Natural killer cell (primary cell): ENCODE results near the gene DCUN1D2. TPM values are rescaled to one million over a fixed set of nuclear protein-coding genes. Genes with fewer than 3 reads are reported as not detected.
"Not testable (repeated sequence)": the region's sequence is repeated elsewhere in the genome, so short reads cannot be mapped to it uniquely, and the experiment has no call there.

Experiments used
- ATAC-seq, 3 donors: fragments of 150-1000 bp in 2 of 3; fragments of 200-7000 bp in 1 of 3; cut with Tn5 transposase; 1 replicate in 1 of 3; 2 replicates in 2 of 3; pipeline ENCODE4 v1.10.0; 2021; ENCODE audit warnings: mild to moderate bottlenecking in 2 of 3, moderate library complexity in 2 of 3
- DNase-seq, 2 donors: peaks; one replicate each; pipeline versions ENCODE4 v3.0.0 to v3.0.0-alpha.2; 2013 to 2021; ENCODE audit warnings: mixed read lengths in 1 of 2
- H3K27ac ChIP-seq: one replicate; pipeline ENCODE4 v1.5.1; 2013; ENCODE audit warnings: mild to moderate bottlenecking, low read length
- H3K27me3 ChIP-seq: one replicate; pipeline ENCODE4 v1.6.1; 2013; ENCODE audit warnings: low read length; ENCODE audit not compliant: control insufficient read depth, insufficient read depth
- H3K36me3 ChIP-seq: one replicate; pipeline ENCODE4 v1.6.1; 2013; ENCODE audit warnings: low read length; ENCODE audit not compliant: control insufficient read depth, insufficient read depth
- H3K4me1 ChIP-seq: one replicate; pipeline ENCODE4 v1.6.1; 2013; ENCODE audit warnings: low read length; ENCODE audit not compliant: control insufficient read depth, insufficient read depth
- H3K4me3 ChIP-seq: one replicate; pipeline ENCODE4 v1.5.1; 2013; ENCODE audit warnings: low read length
- H3K9me3 ChIP-seq: one replicate; pipeline ENCODE4 v1.6.1; 2013; ENCODE audit warnings: low read length; ENCODE audit not compliant: control insufficient read depth, insufficient read depth
- H3K27ac Mint-ChIP-seq, 2 donors: one replicate each; pipeline ENCODE4 v1.8.0; 2022; ENCODE audit warnings: mild to moderate bottlenecking in 2 of 2, mixed read lengths in 2 of 2, moderate library complexity in 1 of 2
- H3K27me3 Mint-ChIP-seq, 2 donors: one replicate each; pipeline ENCODE4 v1.8.0; 2022; ENCODE audit warnings: low read depth in 2 of 2, mixed read lengths in 2 of 2
- H3K36me3 Mint-ChIP-seq: one replicate; pipeline ENCODE4 v1.8.0; 2022; ENCODE audit warnings: mixed read lengths
- H3K4me1 Mint-ChIP-seq, 2 donors: one replicate each; pipeline ENCODE4 v1.8.0; 2022; ENCODE audit warnings: mixed read lengths in 2 of 2
- H3K4me3 Mint-ChIP-seq: one replicate; pipeline ENCODE4 v1.8.0; 2022; ENCODE audit warnings: mild to moderate bottlenecking, moderate library complexity, mixed read lengths
- H3K9me3 Mint-ChIP-seq, 2 donors: one replicate each; pipeline ENCODE4 v1.8.0; 2022; ENCODE audit warnings: mixed read lengths in 2 of 2
- WGBS: methylation state at CpG from one replicate; pipeline ENCODE4 v1.1.7; 2013; ENCODE audit warnings: missing lambda C conversion rate; ENCODE audit not compliant: insufficient coverage; 5-methylcytosine and 5-hydroxymethylcytosine counted together
- intact Hi-C: fragments of 100-400 bp; cut with micrococcal nuclease; formaldehyde crosslinking; loops from one replicate; pipeline ENCODE4 v1.14.2; 2022
- total RNA-seq, 4 donors: library from RNA; stranded (reverse); fragments of 120-200 nt in 1 of 4; gene quantifications; one replicate each; pipeline versions ENCODE4 v1.2.3 to v1.2.4, GENCODE V29; 2013 to 2022
- TF ChIP-seq, protein P1 (sequence below): fragments of 200-600 bp; IDR thresholded peaks from one replicate; pipeline ENCODE4 v1.8.0; 2022; ENCODE audit warnings: antibody characterized with exemption

DCUN1D2 gene
- total RNA-seq, 3 donors from 2014 or later (not counting 1 experiment from before 2014, with no cell fraction given): 26.1 to 33.9 (median 27.1) TPM

DNA sequence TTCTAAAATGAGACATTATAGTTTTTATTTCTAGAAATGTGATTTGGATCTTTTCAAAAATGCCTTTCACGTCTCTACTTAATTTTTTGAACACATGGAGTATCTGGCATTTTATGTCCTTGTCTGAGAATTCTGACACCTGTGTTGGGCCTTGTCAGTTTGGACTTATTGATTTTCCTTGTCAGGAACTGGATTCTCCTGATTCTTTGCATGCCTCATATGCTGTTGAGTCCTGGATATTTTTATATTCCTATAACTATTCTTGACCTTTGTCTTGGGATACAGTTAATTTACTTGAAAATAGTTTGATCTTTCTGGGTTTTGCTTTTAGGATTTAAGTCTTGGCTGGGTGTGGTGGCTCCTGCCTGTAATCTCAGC is 47.5 kb downstream of the DCUN1D2 start:
- Histone ChIP-seq H3K4me3 (no peak overlapping the region), H3K27me3 (no peaks in the 10 kb centered on the region), H3K4me1 (no peaks in the 10 kb centered on the region), H3K36me3 (no peaks in the 10 kb centered on the region), H3K27ac (no peak overlapping the region), H3K9me3 (no peaks in the 10 kb centered on the region)
- no peaks in the 10 kb centered on the region for H3K27me3 Mint-ChIP-seq
- TF ChIP-seq, protein P1, sequence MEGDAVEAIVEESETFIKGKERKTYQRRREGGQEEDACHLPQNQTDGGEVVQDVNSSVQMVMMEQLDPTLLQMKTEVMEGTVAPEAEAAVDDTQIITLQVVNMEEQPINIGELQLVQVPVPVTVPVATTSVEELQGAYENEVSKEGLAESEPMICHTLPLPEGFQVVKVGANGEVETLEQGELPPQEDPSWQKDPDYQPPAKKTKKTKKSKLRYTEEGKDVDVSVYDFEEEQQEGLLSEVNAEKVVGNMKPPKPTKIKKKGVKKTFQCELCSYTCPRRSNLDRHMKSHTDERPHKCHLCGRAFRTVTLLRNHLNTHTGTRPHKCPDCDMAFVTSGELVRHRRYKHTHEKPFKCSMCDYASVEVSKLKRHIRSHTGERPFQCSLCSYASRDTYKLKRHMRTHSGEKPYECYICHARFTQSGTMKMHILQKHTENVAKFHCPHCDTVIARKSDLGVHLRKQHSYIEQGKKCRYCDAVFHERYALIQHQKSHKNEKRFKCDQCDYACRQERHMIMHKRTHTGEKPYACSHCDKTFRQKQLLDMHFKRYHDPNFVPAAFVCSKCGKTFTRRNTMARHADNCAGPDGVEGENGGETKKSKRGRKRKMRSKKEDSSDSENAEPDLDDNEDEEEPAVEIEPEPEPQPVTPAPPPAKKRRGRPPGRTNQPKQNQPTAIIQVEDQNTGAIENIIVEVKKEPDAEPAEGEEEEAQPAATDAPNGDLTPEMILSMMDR: no peak
- no peaks in the 10 kb centered on the region for H3K9me3 Mint-ChIP-seq
- H3K36me3 Mint-ChIP-seq: no peaks in the 10 kb centered on the region
- H3K27ac Mint-ChIP-seq: no peak overlapping the region
- WGBS: 87% methylated on average over 1 of the region's 1 CpG
- no peak overlapping the region for H3K4me3 Mint-ChIP-seq
- no peak for ATAC-seq
- intact Hi-C loops: no loop called here
- H3K4me1 Mint-ChIP-seq: no peaks in the 10 kb centered on the region
- no peak for DNase-seq

DNA sequence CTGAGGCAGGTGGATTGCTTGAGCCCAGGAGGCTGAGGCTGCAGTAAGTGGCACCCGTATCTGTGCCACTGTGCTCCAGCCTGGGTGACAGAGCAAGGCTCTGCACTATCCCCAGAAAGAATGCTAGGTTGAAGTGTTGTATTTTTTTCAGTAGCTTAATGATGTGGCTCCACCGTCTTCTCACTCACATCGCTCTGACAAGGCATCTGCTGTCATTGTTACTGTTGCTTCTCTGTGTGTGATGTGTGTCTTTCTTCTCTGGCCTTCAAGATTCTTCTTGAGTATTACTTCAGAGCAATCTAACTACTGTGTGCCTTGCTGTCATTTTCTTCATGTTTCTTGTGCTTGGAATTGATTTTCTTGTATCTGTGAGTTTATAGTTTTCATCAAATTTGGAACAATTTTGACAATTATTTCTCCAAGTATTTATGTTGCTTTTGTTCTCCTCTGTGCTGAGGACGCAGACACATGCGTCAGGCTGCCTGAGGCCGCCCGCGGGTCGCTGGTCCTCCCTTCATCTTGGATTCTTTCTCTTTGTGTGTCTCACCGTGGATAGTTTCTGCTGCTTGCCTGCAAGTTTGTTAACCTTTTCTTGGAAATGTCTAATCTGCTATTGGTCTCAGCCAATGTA is 48.0 kb downstream of the DCUN1D2 start:
- H3K4me3 ChIP-seq: no peak overlapping the region
- no peaks in the 10 kb centered on the region for H3K9me3 ChIP-seq
- Mint-ChIP-seq H3K9me3 (no peaks in the 10 kb centered on the region), H3K27me3 (no peaks in the 10 kb centered on the region), H3K4me3 (no peak overlapping the region), H3K4me1 (no peaks in the 10 kb centered on the region), H3K36me3 (no peaks in the 10 kb centered on the region), H3K27ac (no peak overlapping the region)
- ATAC-seq (no peak), DNase-seq (no peak)
- WGBS: over 99% methylated on average over 10 of the region's 10 CpGs
- H3K4me1 ChIP-seq: no peaks in the 10 kb centered on the region
- no peaks in the 10 kb centered on the region for H3K36me3 ChIP-seq
- no peaks in the 10 kb centered on the region for H3K27me3 ChIP-seq
- TF ChIP-seq, protein P1: no peak
- intact Hi-C loops: no loop called here
- no peak overlapping the region for H3K27ac ChIP-seq

DNA sequence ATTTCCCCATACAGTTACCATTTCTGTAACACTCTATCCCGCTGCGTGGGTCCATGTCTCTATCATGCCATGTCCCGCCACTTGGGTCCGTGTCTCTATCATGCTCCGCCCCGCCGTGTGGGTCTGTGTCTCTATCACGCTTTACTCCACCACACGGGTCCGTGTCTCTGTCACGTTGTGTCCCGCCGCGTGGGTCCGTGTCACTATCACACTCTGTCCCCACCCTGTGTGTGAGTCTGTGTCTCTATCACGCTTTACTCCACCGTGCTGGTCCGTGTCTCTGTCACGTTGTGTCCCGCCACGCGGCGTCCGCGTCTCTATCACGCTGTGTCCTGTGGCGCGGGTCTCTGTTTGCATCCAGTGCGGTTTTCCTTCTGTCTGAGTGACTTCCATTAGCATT is 48.9 kb downstream of the DCUN1D2 start:
- Histone ChIP-seq H3K27me3 (no peaks in the 10 kb centered on the region), H3K9me3 (no peaks in the 10 kb centered on the region), H3K4me3 (no peak overlapping the region), H3K36me3 (no peaks in the 10 kb centered on the region), H3K4me1 (no peaks in the 10 kb centered on the region), H3K27ac (no peak overlapping the region)
- TF ChIP-seq, protein P1: no peak
- Mint-ChIP-seq H3K27ac (no peak overlapping the region), H3K9me3 (no peaks in the 10 kb centered on the region), H3K36me3 (no peaks in the 10 kb centered on the region), H3K4me3 (no peak overlapping the region), H3K27me3 (no peaks in the 10 kb centered on the region), H3K4me1 (no peaks in the 10 kb centered on the region)
- 98% methylated on average over 29 of the region's 29 CpGs for WGBS
- intact Hi-C loops: no loop called here
- peak in 1 of 3 donors; percentile 11 for ATAC-seq
- no peak for DNase-seq

DNA sequence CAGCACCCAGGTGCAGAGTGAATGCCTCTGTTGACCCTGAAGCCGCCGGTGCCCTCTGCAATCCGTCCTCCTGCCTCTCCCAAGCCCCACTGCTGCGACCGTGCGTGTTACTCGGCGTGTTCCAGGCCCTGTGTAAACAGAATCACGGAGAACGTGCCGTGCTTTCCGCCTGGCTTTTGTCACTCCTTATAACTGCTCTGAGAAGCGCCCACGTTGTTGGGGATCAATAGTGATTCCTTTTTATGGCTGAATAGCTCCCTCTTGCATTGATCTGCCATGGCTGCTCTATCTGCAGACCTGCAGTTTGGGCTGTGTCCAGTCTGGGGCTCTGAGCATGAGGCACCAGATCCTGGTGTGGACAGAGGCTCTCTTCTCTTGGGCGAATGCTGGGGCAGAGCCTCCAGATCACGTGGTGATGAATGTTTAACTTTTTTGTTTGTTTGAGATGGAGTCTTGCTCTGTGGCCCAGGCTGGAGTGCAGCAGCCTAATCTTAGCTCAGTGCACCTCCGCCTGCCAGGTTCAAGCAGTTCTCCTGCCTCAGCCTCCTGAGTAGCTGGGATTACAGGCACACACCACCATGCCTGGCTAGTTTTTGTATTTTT is 53.0 kb downstream of the DCUN1D2 start:
- Histone ChIP-seq H3K4me3 (no peak overlapping the region), H3K27ac (no peak overlapping the region), H3K4me1 (no peaks in the 10 kb centered on the region), H3K27me3 (no peaks in the 10 kb centered on the region), H3K36me3 (no peaks in the 10 kb centered on the region), H3K9me3 (no peaks in the 10 kb centered on the region)
- DNase-seq (no peak), ATAC-seq (no peak)
- Mint-ChIP-seq H3K27ac (no peak overlapping the region), H3K36me3 (no peaks in the 10 kb centered on the region), H3K4me1 (no peaks in the 10 kb centered on the region), H3K27me3 (no peaks in the 10 kb centered on the region), H3K9me3 (no peaks in the 10 kb centered on the region), H3K4me3 (no peak overlapping the region)
- 98% methylated on average over 17 of the region's 17 CpGs for WGBS
- intact Hi-C loops: no loop called here
- TF ChIP-seq, protein P1: no peak

DNA sequence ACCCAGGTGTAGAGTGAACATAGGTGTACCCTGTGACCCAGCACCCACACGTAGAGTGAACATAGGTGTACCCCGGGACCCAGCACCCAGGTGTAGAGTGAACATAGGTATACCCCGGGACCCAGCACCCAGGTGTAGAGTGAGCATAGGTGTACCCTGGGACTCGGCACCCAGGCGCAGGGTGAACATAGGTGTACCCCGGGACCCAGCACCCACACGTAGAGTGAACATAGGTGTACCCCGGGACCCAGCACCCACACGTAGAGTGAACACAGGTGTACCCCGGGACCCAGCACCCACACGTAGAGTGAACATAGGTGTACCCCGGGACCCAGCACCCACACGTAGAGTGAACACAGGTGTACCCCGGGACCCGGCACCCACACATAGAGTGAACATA is 53.6 kb downstream of the DCUN1D2 start:
- H3K27ac ChIP-seq, H3K4me1 ChIP-seq, H3K27ac Mint-ChIP-seq, H3K27me3 ChIP-seq, DNase-seq, H3K9me3 Mint-ChIP-seq, H3K36me3 Mint-ChIP-seq, H3K36me3 ChIP-seq, ATAC-seq, H3K27me3 Mint-ChIP-seq, H3K9me3 ChIP-seq, intact Hi-C loops, H3K4me3 Mint-ChIP-seq, H3K4me3 ChIP-seq, H3K4me1 Mint-ChIP-seq: not testable (repeated sequence)
- WGBS: 97% methylated on average over 13 of the region's 15 CpGs
